GM21619 (cell line): ENCODE data around the gene AP1S1.
A peak's percentile ranks its signal among the peaks of the same experiment; 100 is the strongest.
"Not testable (repeated sequence)": the region's sequence is repeated elsewhere in the genome, so short reads cannot be mapped to it uniquely, and the experiment has no call there.

Experiments used
- ATAC-seq: cut with Tn5 transposase; IDR thresholded peaks from one replicate; pipeline ENCODE4 v1.9.1; 2021; ENCODE audit not compliant: unreplicated experiment

The AP1S1 gene

GRCh38 chr7:101124376-101125056 is 29.8 kb upstream of the AP1S1 start:
- ATAC-seq: no peak

- ATAC-seq: peak; percentile 48
Measured at GRCh38 chr7:101125989-101126650, 28.2 kb upstream of the AP1S1 start.

DNA sequence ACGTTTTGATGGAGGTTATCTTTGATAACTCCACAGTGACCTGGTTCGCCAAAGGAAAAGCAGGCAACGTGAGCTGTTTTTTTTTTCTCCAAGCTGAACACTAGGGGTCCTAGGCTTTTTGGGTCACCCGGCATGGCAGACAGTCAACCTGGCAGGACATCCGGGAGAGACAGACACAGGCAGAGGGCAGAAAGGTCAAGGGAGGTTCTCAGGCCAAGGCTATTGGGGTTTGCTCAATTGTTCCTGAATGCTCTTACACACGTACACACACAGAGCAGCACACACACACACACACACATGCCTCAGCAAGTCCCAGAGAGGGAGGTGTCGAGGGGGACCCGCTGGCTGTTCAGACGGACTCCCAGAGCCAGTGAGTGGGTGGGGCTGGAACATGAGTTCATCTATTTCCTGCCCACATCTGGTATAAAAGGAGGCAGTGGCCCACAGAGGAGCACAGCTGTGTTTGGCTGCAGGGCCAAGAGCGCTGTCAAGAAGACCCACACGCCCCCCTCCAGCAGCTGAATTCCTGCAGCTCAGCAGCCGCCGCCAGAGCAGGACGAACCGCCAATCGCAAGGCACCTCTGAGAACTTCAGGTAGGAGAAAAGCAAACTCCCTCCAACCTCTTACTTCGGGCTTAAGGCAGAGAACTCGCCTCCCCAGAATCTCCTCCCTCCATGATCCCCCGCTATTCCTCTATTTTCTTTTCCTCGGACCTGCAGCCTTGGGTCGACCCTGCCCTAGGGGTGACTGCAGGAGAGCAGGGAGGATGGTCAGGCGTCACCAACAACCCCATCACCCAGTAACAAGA is 27.4 kb upstream of the AP1S1 start, which contains the start of gene SERPINE1:
Gene SERPINE1, plus strand, starts transcription at position 454 of the 809 bp plus-strand sequence. CDS start 1,290 bp downstream, outside the sequence.
- peak; percentile 45 for ATAC-seq

- no peak for ATAC-seq
Measured at GRCh38 chr7:101127460-101128039, 26.7 kb upstream of the AP1S1 start.

- ATAC-seq: no peak
Measured at GRCh38 chr7:101128040-101128834, 26.0 kb upstream of the AP1S1 start.

GRCh38 chr7:101129603-101130117 is 24.6 kb upstream of the AP1S1 start:
- no peak for ATAC-seq

DNA sequence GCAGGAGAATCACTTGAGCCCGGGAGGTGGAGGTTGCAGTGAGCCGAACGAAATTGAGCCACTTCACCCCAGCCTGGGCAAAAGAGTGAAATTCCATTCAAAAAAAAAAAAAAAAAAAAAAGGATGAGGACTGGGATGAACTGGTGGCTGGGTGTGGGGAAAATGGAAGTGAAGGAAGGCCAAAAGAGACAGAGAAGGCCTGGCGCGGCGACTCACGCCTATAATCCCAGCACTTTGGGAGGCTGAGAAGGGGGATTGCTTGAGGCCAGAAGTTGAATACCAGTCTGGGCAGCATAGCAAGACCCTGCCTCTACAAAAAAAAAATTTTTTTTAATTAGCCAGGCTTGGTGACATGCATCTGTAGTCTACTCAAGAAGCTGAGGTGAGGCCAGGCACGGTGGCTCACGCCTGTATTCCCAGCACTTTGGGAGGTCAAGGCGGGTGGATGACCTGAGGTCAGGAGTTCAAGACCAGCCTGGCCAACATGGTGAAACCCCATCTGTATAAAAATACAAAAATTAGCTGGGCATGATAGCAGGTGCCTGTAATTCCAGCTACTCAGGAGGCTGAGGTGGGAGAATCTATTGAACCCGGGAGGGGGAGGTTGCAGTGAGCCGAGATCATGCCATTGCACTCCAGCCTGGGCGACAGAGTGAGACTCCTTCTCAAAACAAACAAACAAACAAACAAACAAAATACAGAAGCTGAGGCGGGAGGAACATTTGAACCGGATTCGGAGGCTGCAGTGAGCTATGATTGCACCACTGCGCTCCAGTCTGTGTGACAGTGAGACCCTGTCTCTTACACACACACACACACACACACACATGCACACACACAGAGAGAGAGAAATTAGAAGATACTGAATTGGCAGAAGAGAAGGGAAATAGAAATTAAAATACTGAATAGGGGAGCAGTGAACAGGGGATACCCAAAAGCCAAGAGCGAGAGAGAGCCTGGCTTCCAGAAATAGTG is 21.4 kb upstream of the AP1S1 start:
- not testable (repeated sequence) for ATAC-seq

GRCh38 chr7:101133621-101134398 is 20.5 kb upstream of the AP1S1 start:
- ATAC-seq: no peak

DNA sequence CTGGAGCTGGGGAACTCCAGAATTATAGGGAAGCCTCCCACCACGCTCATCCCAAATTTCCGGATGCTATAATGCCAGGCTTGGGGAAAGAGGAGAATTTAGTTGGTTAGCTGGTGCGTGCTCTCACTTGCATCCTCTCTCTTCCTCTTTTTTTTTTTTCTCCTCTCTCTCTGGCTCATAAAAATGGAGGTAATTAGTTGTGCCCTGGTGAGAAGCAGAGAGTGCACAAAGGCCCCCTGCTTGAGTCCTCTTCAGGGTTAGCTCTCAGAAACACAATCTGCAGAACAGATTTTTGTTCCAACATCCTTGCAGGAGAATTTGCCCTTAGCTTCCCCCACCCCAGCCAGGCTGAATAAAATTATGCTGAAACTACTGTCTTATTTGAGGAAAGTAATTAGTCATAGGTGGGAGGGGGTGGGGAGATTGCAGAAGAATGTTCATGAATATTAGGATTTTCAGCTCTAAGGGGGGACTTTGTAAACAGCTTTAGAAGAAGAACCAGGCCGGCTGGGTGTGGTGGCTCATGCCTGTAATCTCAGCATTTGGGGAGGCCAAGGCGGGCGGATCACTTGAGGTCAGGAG is 19.8 kb upstream of the AP1S1 start:
- ATAC-seq: no peak

DNA sequence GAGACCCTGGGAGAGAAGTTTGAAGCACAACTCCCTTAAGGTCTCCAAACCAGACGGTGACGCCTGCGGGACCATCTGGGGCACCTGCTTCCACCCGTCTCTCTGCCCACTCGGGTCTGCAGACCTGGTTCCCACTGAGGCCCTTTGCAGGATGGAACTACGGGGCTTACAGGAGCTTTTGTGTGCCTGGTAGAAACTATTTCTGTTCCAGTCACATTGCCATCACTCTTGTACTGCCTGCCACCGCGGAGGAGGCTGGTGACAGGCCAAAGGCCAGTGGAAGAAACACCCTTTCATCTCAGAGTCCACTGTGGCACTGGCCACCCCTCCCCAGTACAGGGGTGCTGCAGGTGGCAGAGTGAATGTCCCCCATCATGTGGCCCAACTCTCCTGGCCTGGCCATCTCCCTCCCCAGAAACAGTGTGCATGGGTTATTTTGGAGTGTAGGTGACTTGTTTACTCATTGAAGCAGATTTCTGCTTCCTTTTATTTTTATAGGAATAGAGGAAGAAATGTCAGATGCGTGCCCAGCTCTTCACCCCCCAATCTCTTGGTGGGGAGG is 16.5 kb upstream of the AP1S1 start:
- ATAC-seq: no peak

DNA sequence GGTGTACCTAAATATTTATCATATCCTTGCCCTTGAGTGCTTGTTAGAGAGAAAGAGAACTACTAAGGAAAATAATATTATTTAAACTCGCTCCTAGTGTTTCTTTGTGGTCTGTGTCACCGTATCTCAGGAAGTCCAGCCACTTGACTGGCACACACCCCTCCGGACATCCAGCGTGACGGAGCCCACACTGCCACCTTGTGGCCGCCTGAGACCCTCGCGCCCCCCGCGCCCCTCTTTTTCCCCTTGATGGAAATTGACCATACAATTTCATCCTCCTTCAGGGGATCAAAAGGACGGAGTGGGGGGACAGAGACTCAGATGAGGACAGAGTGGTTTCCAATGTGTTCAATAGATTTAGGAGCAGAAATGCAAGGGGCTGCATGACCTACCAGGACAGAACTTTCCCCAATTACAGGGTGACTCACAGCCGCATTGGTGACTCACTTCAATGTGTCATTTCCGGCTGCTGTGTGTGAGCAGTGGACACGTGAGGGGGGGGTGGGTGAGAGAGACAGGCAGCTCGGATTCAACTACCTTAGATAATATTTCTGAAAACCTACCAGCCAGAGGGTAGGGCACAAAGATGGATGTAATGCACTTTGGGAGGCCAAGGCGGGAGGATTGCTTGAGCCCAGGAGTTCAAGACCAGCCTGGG is 15.9 kb upstream of the AP1S1 start:
- ATAC-seq: peak; percentile 72

DNA sequence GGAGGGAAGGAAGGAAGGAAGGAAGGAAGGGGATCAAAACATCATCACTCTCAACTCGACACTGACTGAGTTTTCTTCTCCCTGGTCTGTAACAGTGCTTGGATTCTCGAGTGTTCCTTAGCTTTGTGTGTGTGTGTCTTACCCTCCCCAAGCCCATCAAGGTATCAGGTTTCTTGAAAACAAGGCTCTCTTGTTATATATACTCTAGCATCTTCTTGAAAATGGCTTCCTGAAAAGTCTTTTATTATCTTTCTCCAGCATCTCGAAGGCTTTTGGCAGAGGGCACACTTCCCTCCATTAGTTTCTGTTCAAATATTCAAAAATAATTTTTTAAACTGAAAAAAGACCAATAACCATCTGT is 14.0 kb upstream of the AP1S1 start:
- no peak for ATAC-seq

DNA sequence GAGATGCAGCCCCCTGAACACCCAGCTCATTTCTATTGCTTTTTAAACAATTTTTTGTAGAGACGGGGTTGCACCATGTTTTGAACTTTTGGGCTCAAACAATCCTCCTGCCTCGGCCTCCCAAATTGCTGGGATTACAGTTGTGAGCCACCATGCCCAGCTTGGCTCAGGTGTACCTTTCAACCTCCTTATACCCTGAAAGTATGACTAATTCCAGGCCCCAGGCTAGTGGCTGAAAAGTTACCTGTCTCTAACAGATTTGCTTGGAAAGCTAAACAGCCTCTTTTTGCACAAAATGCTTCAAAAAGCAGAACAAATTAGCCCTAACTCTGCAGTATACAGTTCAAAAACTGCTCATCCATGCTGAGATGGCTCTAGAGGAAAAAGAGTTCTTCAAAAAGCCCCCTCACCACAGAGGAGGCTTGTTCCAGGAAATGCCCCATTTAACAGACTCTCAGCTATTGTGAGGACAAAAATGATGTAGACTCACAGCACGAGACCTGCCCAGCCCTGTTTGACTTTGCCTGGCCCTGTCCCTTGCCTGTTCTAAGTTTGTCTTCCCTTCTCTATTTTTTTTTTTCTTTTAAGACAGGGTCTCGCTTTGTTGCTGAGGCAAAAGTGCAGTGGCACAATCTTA is 13.4 kb upstream of the AP1S1 start:
- ATAC-seq: no peak

- no peak for ATAC-seq
Measured at GRCh38 chr7:101151908-101152651, 2.2 kb upstream of the AP1S1 start.

- peak; percentile 25 for ATAC-seq
Measured at GRCh38 chr7:101154693-101155102, 422 bp downstream of the AP1S1 start.

DNA sequence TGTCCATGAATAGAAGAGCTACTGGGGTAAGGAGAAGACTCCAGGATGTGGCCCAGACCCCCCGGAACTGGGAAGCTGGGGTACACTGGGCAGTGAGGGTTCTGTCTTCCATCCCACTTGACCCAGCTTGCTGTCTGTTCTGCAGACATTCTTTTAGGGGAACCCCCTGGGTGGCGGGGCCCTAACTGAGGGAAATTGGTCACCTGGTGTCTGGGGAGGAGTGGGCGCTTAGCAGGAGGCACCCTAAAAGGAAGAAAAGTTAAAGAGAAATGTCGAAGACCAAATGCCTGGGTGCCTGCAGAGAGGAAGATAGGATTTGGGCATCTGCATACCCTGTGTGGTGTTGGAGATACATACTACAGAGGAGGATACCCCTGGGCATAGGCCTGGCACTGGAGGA is 1.0 kb downstream of the AP1S1 start:
- no peak for ATAC-seq
